Raji (cell line): ENCODE data around the gene TPX2.

Experiments
- POLR2A ChIP-seq: IDR thresholded peaks from 2 replicates; pipeline ENCODE4 v1.6.1; 2011; ENCODE audit warnings: low read depth, low read length, control low read depth; ENCODE audit not compliant: insufficient read depth

TPX2 gene

DNA sequence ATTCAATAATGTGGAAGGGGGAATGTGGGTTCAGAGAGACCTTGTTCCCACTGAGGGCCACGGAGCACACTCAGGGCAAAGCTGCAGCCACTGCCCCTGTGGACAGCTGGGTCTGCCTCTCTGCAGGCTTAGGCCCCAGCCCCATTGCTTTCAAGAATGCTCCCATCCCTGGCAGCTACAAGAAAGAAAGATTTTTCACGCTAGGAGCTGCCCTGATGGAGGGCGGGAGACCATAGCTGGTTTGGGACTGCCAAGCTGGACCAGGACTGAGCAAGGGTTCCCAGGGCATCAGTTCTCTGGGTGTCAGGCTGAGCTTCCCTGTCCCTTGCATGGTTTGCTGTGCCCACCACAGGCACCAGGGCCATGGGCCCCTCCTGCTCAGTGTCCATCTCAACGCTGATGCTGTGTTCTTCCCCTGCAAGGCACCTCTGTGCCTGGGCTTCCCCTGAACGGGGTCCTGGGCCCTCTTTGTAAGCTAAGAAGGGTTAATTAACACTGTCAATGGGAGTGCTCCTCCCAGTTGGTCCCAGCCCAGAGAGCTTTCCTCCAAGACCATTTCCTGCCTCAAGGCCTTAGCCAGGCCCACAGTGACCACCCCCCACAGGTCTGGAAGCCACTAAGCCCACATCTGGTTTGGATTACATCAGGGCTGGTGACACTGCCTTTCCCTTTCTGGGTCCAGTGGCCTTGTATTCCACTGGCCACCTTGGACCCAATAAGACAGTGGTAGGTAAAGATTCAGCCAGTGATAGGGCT lies 97.9 kb downstream of the TPX2 start:
- TF ChIP-seq POLR2A: no peak

DNA sequence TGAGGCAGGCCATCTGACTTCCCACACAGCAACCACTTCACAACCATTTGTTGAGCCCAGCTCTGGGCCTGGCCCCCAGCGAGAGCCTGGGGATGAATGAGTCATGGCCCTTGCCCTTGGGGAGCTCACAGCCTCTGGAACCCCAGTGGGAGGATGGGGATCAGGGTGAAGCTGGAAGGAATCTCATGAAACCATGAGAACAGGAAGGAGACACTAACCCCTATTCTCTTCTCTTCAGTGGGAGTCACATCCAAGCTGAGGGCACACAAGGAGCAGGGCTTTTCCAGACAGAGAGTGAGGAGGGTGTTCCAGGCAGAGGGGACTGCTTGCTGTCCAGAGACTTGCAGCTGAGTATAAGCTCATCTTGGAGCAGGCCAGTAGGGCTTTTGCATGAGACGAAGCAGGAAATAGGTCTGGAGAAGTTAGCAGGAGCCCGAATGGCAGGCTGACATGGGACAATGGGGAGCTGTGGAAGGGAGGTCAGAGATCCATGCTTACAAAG lies 98.9 kb downstream of the TPX2 start:
- no peak for TF ChIP-seq POLR2A

DNA sequence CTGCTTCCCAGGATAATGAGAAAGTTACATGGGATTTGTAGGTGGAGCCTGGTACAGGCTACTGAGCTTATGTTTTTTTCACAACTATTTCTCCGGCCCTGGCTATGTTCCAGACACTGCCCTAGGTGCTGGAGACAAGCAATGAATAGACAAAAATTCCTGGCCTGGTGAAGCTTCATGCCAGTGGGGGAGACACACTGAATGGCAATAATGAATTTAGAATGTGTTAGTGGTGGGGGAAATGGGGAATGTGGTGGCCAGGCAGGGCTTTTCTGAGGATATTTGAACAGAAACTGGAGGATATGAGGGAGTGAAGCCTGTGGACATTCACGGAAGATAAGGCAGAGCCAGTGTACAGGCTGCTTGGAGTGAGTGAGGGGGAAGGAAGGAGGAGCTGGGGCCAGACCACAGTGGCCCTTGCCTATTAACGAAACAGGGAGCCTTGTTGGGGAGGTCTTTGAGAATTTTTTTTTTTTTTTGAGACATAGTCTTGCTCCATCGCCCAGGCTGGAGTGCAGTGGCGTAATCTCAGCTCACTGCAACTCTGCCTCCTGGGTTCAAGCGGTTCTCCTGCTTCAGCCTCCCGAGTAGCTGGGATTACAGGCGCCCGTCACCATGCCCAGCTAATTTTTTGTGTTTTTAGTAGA lies 99.7 kb downstream of the TPX2 start:
- TF ChIP-seq POLR2A: no peak

DNA sequence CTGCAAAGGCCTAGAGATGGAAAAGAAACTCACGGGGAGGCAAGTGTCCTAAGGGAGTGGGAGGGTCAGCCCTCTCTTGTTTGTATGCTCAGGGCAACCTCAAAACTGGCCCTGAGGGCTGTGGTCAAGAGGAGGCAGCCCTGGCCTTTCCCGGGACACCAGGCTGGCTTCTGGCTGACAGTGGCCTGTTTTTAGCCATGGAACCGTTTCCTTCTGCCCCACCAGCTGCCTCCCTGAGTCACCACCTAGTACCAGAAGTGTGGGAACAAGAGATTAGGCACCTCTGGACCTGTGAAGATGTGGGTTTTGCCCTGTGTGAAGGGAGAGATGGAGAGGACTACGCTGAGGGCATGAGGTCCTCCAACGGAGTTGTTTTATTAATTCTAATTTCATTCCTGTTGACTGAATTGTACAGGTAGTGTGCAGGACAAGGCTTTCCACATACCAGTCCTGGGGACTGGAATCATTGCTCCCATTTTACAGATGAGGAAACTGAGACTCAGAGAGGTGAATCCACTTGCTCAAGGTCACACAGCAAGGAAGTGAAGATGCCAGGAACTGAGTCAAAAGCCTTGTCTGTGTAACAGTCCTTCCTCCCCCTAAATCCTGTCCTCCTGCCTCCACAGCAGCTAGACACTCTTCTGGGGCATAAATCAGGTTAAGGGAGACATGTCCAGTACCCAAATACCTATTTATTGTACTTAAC lies 100.8 kb downstream of the TPX2 start:
- TF ChIP-seq POLR2A: no peak

DNA sequence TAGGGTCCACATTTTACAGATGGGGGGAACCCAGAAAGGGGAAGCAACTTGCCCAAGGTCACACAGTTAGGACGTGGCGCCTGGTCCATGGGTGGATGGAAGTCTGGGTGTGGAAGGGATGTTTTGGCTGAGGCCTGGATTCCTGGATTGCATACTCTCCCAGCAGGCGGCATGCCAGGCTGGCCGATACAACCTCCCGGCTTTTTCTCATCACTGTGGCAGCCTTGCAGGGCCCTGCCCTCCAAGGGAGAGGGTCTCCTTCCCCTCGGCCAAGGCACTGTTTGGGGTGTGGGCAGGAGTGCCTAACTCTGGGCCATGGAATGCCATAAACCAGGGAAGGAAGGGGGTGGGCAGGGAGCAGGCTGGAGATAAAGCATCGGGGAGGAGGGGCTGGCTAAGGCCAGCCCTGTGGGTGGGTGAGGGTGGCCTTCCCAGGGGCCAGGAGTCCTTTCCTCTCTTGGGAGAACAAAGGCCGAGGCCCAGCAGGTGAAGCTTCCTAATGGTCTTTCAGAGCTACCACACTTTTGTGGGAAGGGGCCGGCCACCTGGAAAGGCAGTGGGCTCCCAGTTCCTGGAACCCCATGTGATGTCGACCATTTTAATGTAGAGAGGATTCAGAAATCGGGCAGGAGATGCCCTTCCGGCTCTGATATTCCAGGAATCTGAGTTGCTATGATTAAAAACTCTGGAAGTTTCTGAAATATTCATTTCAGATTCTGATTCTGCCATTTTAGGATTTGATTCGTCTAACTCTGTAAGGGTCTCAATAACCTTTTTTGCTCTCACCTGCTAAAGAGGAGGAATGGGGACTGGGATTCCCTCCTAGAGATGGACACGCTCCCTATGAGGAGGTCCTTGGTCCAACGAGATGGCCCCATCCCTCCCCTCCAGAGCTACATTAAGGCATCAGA lies 102.1 kb downstream of the TPX2 start:
- no peak for TF ChIP-seq POLR2A

DNA sequence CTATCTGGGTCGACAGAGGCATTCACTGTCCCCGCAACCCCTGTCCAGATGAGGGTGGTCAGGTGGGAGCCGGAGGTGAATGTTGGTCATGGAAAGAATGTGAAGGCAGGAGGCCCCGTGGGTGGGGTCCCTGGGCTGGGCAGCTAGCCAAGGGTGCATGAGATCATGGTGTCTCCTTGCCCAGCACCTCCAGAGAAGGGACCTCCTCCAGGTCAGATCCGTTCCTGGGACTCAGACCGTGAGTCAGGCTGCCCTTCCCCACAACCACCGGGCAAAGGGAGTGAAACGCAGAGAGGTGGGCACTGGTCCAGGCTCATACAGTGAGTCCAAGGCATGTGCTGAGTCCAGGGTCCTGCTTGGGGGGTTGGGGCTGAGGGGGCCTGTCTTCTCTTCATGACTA lies 102.8 kb downstream of the TPX2 start:
- no peak for TF ChIP-seq POLR2A

DNA sequence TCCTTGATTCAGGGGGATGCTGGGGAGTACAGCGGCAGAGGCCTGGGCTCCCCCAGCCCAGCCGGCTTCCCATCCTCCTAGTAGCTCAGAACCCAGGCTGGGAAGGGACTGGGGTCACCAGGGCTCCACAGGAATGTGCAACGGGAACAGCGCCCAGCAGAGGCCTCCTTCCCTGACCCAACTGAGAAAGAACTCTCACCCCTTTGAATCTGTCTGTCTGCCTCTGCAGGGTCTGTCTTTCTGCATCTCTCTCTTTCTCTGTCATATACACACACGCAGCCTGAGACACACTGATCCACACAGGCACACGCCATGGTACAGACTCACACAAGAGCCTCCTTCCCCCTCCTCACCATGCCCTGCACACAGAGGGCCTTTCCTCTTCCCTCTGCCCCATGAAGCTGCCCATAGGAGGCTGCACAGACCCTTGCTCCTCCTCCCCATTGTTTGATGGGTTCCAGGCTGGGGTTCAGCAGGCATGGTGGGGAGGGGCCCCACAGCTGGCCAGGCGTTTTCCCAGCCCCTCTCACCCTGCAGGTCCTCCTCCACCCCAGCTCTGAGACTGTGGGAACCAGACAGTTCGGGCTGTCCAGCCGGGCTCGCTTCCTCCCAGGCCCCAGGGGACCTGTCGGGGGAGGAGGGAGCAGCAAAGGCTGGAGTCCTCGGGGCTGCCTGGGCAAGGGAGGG lies 103.5 kb downstream of the TPX2 start:
- TF ChIP-seq POLR2A: no peak

DNA sequence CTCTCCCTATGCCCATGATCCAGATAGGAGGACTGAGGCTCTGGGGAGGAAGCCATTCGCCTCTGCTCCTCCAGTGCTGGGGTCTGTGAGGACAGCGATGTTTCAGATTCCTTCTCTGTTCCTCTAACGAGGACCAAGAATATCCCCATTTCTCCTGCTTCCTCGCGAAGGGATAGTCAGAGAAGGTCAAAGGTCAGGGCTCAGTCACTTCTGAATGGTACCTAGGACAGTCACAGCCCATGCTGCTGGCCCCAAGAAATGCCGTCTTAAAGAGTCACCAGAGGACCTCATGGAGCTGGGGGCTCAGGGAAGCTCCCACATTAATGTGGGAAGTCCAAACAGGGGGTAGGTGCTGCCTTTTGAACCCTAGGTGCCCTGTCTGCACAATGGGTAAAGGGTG lies 104.2 kb downstream of the TPX2 start:
- no peak for TF ChIP-seq POLR2A

DNA sequence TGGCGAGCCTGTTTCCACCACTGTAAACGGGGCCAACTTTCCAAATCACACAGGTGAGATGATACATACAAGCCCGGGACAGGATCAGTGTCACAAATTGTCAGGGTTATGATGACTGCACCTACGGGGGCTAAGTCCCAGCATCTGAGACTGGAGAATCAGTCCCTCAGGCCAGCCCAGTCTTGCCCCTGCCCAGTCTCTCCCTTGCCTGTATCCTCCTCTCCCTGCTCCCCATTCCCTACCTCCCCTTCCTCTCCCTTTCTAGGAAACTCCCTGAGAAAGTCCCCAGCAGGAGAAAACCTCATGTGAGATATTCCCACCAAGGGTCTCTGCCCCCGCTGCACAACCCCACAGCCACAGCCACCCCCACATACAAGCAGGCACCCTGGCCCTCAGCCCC lies 104.8 kb downstream of the TPX2 start:
- no peak for TF ChIP-seq POLR2A

DNA sequence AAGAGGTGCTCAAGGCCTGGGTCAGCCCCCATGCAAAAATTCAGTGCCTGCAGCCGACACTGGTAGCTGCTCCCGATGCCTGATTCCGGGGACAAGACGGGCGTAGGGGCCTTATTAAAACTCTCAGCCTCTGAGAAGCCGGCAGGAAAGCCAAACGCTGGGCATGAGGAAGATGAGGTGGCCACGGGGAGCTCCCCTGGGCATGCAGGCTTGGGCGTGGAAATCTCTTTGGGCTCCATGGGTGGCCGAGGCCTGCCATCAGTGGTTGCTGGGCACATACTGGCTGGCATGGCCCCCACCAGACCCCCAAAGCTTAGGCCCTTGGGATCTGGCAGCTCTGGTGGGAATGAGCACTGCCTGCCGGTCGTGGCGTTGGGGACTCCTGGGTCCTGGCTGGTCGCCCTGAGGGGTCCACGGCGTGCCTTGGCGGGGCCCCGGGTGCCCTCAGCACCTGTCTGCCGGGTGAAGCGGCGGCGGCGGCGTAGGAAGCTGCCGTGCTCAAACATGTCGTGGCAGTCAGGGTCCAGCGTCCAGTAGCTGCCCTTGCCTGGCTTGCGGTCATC lies 105.7 kb downstream of the TPX2 start:
- no peak for TF ChIP-seq POLR2A

DNA sequence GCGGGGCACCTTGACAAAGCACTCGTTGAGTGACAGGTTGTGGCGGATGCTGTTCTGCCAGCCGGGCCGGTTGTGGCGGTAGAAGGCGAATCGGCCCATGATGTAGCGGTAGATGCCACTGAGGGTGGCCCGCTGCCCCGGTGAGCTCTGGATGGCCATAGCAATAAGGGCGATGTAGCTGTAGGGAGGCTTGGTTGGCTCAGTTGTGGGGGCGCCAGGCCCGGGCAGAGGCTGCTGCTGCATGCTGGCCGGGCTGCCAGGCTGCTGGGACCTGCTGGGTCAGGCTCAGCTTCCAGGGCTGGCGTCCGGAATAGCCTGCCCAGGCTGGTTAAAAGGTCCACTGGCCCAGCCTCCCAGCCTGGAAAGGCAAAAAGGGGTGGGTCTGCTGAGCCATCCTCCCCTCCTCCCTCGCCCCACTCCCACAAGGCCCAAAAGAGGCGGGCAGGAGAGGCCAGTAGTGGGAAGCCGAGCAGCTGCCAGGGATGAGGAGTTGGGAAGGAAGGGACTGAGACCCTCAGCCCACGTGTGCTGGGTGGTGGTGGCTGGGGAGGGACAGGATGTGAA lies 106.3 kb downstream of the TPX2 start, which contains the start of gene FOXS1:
FOXS1 (minus strand) TSS at position 305 of the 564 bp plus-strand sequence; CDS start at position 243, 62 bp downstream.
- TF ChIP-seq POLR2A: no peak

DNA sequence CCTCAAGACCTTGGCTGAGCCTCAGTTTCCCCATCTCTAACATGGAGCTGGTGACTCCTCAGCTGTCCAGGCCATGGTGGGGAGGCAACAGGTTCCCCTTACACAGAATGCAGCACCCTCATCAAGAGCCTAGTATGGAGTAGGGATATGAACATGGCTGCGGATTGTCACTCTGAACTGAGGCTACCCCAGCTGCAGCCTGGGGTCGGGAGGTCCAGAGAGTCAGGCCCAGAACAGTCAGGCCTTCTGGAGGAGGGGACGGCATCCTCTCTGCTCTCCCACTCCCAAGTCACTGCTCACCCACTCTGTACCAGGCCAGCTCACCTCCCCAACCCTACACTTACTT lies 107.7 kb downstream of the TPX2 start:
- TF ChIP-seq POLR2A: no peak

DNA sequence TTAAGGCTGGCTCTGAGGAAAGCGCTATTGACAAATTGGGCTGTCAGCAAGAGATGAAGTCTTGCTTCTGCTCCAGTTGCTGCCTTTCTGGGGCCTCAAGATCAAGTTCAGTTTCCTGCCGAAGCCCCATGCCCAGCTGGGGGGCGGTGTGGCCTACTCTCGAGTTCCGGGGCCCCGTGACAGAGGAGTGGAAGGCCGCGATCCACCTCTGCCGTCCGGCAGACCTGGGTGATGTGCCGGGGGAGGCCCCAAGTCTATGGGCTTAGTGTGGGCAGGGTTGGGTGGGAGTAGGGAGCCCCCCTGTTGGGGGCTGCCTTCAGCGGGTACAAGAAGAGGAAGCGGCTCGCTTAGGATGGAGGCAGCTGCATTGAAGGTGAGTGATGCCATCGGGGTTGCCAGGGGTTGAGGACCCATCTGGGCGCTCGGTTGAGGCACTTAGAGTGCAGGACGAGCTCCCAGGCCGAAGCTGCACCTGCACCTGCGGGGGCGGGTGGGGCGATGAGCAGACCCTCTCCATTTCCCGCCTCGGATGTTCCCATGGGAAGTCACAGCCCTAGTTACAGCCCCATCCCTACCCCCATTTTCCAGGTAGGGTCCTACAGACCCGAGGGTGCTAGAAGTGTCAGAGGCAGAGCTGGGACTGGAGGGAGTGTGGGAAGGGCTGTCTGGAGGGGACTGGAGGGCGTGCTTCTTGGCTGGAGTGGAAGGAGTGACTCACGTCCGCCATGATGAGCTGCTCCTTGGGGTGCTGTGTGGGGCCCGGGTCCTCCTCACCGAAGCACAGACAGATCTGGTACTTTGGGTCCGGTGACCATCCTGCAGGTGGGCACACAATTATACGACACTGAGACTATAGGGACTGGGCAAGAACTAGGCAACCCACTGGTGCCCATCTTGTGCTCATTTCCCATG lies 109.3 kb downstream of the TPX2 start:
- no peak for TF ChIP-seq POLR2A
